HL-60/S4 (cell line): Measurements from ENCODE around the gene PGA5.

Experiments
- in situ Hi-C: fragments of 300-500 bp; cut with MboI; formaldehyde crosslinking; loops from 2 replicates; pipeline ENCODE4 v1.14.3; 2022; ENCODE audit warnings: low sequenced_read_pairs

Gene PGA5

DNA sequence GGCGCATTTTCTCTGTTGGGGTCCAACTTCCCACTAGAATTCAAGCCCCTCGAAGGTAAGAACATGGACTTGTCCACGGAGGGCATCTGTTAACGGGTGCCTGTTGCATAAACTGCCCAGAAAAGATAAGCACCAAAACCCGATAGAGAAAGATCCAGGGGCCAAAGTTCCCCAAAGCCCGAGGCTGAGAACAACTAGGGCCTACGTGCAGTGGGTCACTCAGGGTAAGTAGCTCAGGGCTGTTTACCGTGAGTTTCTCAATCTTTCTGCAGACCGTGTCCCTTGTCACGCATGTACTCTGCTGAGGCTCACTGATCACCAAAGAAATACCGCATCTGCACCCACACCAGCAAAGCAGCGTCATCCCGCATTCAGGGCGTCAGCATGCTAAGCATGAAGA lies 24.4 kb downstream of the PGA5 start:
- in situ Hi-C loops: no loop called here

DNA sequence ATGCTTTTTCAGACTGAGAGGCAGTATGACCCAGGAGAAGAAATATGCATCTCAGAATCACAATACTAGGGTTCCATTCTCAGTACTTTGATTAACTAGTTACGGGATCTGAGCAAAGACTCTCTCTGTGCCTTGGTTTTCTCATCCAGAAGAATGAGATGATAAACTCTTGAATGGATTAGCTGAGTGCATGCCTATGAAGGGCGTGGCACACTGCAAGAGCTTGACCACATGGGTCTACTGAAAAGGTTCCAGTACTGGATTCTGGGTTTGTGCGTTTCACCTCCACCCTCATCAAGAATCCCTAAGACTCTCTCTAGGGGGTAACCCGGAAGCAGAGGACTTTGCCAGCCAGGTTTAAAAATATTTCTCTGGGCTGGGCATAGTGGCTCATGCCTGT lies 25.6 kb downstream of the PGA5 start:
- in situ Hi-C loops: no loop called here

DNA sequence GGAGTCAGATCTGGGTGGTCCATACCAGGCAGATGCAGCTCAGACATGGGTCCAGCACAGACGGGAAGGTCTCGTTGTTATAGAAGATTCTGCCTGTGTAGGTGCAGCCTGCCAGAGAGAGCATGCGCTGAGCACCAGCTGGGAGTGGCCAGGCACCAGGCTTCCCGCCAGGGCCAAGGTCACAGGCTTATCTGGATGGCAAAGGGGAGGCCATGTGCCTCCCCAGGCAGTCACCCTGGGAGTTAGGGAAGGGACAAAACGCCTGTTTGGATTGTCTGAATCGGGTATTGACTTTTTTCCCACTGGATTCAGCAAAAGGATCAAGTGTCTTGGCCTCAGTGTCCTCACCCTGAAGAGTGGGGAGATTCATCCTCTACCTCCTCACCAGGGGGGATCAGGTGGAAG lies 26.5 kb downstream of the PGA5 start:
- in situ Hi-C loops: no loop called here

DNA sequence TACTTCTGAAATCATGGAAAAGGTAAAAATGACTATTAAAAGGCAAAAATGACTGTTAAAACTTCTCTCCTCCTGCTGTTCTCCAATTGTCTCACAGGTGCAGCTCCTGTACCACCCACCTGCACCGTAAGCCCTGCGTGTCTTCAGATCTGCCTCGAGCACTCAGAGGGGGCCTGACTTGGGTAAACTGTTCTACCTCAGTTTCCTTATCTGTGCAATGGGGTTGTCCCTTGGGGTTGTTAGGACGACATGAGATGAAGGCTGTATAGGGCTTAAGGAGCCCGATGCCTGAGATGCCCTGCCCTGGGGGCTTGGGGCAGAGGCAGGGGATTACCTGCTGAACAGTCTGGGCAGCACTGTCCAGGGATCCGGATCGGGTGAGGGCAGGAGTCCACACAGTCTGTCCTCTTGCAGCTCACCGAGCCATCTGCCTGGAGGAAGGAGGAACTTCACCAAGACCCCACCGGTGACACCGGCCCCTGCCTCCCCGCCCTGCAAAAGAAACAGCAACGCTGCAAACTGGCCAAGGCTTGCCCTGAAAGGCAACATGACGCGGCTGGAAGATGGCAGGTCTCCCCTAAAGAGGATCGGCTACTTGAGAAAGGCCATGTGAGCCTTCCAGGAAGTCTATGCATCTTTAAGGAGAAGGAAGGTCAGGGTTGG lies 27.7 kb downstream of the PGA5 start:
- in situ Hi-C loops: no loop called here

DNA sequence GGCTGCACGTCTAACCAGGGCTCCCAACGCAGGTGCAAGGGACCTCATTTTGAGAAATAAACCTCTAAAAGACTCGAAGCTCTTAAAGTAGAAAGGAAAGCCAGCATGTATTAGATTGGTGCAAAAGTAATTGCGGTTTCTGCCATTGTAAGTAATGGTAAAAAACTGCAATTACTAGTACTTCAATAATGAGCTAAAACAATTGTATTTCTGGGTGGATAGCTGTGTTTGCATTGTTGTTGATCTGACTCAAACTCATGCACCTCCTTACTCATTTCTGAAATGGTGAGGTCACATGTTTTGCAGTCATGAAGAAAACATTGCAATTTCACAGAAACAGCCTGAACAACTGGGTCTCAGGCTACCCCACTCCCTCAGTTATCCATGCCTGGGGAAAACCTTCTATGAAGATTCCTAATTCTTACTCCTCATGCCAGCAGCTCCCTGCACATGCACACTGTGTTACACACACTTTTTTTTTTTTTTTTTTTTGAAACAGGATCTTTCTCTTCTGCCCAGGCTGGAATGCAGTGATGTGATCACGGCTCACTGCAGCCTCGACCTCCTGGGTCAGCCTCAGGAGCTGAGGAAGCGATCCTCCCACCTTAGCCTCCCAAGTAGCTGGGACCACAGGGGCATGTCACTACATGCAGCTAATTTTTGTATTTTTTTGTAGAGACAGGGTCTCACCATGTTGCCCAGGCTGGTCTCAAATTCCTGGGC lies 29.5 kb downstream of the PGA5 start:
- in situ Hi-C loops: no loop called here

DNA sequence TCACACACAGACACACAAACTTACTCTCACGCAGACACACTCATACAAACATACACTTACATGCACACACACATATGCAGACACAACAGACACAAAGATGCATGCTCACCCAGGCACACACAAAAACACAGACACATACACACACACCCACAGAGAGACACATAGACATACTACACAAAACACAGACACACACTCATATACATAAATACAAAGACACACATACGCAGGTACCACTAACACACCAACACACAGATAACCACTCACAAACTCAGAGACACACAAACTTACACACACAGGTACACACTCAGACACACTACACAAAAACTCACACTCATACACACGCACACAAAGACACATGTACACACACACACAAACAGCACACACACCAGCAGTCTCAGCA lies 31.8 kb downstream of the PGA5 start:
- in situ Hi-C loops: no loop called here

DNA sequence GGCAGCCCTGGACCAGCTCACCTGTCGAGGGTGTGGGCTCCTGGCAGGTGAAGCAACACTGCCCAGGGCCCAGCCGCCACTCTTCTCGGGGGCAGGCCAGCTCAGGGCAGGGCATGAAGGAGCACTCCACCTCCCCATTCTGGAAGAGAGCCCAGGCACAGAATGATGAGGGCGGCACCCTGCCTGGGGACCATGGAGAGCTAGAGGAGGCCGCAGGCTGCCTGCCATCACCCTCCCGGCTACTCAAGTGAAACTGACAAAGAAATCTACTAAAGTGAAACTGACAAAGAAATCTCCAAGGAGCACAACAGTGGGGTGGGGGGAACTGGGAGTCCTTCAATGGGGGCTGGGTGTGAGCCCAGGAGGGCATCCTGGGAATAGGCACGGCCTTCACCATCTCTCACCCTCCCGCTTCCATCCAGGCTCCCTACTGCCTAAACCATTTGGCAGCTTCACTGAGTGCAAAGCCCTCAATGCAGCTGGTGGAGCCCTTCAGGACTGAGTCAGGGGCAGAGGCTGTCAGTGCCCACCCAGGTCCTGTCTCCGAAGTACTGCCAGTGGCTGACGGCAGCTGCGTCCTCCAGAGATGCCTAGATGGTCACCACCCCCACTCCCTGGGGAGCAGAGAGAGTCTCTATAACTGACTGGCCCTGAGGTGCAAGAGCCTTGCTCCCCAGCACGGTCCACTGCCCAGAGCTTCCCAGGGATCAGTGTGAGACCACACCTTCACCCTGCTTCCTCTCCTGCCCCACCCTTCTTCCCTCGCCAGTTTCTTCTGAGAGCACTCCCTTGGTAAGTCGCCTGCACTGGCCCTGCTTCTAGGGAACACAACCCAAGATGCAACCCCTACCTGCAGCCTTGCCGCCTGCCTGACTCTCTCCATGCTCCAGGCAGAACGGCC lies 32.5 kb downstream of the PGA5 start:
- in situ Hi-C loops: no loop called here

DNA sequence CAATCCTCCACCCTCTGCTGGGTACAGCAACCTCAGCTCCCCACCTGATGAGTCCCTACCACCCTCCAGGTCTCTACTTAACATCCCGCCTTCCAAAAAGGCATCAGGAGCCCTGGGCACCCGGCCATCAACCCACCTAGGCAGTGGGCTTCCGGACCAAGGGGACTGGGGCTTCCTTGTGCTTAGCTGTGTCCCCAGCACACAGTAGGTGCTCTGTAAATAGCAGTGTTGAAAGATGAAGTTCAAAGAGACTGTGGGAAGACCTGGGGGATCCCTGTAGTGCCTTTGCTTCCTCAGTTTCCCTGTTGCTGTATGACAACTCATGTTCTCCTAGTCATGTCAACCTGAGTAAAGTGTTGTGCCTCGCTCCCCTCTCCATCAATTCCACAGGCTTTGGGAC lies 33.1 kb downstream of the PGA5 start:
- in situ Hi-C loops: no loop called here

DNA sequence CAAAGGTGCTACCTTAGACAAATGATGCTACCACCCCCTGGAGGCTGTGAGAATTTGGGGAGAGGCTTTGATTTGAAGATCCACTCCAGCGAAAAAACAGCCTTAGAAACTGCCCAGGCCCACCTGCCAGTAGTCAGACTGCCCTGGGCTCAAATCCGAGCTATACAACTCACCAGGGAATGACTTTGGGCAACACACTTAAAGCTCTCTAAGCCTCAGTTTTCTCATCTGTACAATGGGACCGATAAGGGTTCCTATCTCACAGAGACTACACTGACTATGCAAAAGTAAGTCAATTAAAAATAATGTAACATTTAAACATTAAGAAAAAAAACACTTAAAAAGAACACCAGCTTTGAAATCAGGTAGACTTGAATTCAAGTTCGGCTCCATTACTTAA lies 34.2 kb downstream of the PGA5 start:
- in situ Hi-C loops: no loop called here

DNA sequence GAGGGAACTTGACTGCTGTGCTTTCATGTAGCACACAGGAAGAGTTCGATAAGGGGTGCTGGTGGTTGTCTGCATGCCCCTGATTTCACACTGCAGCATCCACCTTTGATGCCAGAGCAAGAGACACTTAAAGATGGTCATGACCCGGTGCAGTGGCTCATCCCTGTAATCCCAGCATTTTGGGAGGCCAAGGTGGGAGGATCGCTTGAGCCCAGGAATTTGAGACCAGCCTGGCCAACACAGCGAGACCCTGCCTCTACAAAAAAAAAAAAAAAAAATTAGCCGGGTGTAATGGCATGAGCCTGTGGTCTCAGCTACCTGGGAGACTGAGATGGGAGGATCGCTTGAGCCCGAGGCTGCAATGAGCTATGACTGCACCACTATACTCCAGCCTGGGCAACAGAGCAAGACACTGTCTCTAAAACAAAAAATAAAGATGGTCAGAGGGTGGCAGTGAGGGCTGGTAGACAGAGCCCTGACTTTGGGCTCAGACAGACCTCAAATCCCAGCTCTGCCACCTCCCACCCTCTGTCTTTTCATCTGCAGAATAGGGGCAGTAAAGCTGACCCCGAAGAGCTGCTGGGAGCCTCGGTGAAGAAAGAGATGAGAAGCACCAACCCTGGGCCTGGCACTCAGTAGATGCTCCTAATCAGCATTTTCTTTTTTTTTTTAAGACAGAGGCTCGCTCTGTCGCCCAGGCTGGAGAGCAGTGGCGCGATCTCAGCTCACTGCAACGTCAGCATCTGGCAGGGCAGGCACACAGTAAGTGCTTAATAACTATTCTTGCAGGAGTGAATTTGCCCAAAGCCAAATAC lies 36.4 kb downstream of the PGA5 start:
- in situ Hi-C loops: no loop called here

DNA sequence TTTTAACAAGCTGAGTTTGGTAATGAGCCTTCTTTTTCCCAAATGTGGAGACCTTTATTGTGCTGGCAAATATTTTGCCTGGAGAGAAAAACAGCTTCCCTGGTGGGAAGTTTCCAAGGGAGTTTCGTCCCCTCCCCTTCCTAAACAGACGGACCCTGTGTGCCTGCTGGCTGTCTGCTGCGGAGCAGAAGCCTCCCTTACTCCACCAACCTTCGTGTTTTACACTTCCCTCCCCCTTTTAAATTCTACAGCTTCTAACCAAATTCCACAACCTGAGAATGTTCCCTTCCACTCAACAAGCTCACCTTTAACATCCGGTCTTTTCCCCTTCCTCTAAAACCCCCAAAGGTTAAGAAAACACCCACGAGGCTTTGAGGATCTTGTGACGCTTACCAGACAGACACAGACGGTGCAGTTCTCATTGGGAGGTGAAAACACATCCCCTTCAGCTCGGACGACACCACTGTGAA lies 37.1 kb downstream of the PGA5 start:
- in situ Hi-C loops: no loop called here

DNA sequence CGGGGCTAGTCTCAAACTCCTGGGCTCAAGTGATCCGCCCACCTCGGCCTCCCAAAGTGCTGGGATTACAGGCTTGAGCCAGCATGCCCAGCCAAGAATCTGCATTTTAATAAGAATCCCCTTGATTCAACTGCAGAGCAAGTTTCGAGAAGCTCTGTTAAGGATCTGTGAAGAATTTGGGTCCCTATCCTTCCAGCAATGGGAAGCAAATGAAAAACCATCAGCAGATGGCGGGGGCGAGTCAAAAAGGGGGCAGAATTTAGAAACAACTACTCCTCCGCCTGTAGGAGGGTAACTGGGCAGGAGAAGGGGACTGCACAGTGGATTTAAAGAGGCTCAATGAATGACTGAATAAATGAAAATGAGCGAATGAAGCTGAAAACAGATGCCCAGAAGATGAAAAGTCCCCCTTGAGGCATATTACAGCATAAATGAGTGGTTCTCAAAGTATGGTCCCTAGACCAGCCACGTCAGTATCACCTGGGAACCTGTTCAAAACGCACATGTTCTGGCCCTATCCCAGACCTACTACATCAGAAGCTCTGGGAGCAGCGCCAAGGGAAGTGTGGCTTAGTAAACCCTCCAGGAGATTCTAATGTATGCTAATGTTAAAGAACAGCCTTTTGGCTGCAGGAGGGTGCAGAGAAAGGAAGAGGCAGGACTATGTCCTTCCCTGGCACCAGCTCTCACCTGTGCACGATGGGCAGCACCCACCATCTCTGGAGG lies 39.1 kb downstream of the PGA5 start:
- in situ Hi-C loops: no loop called here

DNA sequence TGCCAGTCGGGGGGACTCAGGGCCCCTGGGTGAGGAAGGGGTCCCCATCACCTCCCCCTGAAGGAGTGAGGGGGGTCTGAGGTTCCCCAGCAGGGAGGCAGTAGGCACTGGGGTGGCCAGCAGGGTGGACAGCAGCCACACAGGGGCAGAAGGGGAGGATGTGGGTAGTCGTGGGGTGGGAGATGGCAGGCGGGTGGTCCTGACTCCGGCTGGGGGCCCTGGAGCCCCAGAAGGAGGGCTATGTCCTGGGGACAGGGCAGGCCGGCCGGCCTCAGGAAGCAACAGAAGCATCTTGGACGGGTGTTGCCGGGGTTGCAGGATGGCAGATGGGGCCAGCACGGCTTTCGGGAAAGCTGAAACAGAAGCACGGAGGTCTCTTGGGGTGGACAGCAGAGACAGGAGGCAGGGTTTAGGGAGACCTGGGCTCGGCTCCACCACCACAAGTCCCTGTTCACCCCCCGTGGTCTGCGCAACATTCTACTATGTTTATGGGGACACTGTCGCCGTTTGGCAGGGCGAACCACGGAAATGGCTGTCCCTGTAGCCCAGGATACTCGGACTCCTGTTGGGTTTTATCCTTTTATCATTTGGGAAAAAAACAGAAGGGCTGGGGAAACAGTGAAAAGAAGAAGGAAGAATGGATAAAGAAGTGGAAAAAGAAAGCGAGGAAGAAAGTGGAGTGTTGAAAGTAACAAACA lies 40.1 kb downstream of the PGA5 start:
- in situ Hi-C loops: no loop called here

DNA sequence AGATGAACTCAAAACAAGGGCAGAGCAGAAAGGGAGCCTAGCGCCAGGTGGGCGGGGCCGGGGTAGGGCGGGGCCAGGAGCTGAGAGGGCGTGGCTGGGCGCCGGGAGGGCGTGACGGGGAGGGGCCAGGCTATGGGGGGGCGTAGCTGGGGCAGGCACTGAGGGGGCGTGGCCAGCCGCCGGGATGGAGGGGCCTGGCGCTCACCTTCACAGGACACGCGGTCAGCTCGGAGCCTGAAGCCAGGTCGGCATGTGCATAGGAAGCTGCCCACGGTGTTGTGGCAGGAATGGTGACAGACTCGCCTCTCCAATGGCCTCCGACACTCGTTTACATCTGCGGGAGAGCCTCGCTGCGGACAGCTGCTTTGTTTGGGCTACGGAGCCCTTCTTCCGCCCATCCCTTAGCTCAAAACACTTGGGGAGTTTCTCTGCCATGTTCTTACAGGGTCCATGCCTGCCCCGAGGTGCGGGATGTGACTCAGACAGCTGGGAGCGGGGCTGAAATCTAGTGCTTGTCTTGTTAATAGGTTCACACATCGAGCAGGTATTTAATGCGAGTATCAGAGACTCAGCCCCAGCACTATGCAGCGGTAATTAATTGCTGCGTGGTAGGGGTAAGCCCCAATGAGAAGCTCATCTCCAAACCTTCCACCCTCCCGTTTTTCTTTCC lies 40.7 kb downstream of the PGA5 start:
- in situ Hi-C loops: no loop called here

DNA sequence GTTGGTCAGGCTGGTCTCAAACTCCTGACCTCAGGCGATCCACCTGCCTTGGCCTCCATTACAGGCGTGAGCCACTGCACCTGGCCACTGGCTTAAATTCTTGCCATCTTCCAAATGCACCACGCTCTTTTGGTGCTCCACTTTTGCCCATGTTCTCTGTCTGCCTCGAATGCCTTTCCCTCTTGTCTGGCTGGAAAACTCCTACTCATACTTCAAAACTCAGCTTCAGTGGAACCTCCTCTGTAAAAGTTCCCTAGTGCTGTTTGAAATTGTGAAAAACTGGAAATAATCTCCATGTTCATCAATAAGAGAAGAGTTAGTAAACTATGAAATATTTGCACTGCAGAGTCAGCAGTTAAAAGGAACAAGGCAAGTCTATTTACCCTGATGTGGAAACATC lies 42.6 kb downstream of the PGA5 start:
- in situ Hi-C loops: no loop called here

DNA sequence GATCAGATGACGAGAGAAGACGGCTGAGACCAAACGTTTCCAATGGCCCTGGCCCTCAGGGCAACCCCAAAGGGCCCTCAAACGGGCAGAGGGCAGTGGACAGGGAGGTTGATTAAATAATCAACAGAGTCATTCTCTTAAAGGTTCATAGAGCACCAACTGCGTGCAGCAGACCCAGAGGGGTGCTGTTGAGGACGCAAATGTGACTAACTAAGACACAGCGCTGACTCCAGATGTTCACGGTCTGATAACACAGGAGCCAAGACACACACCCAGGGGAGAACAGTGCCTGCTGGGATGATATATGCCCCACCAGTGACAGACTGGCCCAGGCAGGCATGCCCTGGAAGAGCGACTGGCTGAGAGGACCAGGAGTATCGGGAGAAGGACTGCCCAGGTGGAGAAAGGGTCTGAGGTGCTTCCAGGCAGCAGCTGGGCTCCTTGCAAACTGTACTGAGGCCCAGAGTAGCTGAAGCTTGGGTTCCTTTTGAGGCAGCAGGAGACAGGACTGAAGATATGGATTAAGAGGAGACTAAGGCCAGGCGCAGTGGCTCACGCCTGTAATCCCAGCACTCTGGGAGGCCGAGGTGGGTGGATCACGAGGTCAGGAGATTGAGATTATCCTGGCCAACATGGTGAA lies 46.5 kb downstream of the PGA5 start:
- in situ Hi-C loops: no loop called here

DNA sequence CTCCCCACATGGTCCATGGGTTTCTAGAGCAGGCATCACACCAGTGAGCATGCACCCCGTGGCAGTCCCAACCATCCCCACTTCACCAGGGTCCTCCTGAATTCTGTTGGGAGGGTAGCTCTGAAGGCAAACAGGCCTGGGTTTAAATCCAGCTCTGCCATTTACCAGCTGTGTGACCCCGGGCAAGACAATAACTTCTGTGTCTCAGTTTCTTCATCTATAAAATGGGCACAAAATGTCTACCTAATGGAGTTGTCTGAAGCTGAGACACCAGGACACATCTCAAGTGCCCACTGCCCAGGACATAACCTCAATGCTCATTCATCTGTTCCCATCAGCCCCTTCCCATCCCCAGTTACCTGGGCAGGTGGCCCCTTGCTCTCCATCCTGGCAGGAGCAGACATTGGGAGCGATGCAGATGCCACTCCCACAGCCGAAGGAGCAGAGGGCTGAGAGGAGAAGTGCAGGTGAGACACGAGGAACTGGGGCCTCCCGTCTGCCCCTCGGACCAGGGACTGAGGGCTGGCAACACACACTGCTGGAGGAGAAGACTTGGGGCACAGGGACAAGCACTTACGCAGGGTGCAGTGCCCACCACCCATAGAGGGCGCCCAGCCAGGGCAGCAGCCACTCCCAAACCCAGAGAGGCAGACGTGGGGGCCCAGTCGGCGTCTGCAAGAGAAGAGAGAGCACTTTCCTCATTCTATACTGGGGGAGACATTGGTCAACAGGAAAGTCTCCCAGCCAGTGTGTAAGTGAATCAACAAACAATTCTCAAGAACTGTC lies 50.1 kb downstream of the PGA5 start:
- in situ Hi-C loops: no loop called here

DNA sequence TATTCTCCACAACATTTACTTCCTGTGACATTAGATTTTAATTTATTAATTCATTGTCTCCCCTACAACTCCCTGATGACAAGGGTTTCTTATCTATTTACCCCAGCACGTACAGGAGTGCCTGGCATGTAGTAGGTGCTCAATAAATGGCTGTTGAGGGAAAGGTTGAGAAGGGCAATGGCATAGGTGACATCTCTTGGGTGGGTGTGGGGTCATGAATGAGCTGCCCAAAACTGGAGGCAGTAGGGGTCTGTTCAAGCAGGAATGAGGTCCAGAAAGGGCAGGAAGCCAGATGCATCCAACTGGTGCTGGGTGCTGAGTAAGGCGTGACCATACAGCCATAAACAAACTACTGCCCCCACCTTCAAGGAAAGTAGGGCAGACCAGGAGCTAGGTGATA lies 51.4 kb downstream of the PGA5 start:
- in situ Hi-C loops: no loop called here
